Measurements from ENCODE around the gene DUSP1. TPM values are rescaled to one million over a fixed set of nuclear protein-coding genes. Genes with fewer than 3 reads are reported as not detected.

Gene DUSP1
- total RNA-seq, 1 experiment from 2014 or later, result 16.6 TPM

DNA sequence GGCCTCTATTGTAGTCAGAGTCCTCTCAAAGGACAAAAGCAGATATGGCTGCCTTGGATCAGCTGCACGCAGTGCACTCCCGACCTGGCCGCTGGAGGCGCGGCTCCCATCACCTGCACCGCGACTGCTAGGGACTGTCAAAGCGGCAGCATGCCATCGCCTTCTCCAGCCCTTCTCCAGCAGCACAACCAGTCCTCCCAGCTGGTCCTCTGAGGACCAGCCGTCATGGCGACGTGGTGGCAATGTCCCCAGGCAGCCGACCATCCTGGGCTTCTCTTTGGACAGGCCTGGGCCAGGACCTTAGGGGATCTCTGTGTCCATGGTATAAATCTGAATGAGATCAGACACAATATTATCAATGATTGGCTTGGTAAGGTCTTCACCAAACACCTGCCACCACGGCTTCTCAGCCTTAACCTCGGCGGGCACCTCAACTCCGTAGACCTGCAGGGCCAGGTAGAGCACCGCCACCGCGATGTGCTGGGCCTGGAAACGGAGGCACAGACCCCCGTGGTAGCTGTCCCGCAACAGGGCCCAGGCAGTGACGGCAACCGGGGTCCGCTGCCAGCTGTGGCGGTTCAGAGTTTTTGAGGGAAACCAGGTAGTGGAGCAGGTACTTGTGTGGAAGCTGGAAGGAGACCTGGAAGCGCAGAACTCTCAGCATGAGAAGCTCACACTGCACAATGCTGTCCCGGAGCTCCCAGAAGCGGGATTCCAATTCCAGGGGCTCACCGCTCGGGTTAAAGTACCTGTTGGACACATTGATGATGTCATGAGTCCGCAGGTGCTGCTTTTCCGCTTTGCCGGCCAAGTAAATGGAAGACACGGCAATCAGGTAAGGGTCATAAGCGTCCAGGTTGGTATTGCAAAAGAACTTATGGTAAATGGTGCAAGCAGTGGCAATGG, 8.5 kb downstream of the DUSP1 start:
- H3K4me3 ChIP-seq (replicated peaks in 1 of 2; ENCODE audit: low read depth in 1 of 2, low read length in 2 of 2), result no peak overlapping the region
- H3K36me3 ChIP-seq (ENCODE audit: control insufficient read depth in 1 of 2, insufficient read depth in 2 of 2, low read length in 2 of 2), result no peaks in the 10 kb centered on the region
- no peaks in the 10 kb centered on the region for H3K27me3 ChIP-seq (ENCODE audit: insufficient read depth, low read length)
- no peak for DNase-seq (ENCODE audit: low read depth, low spot score)
- TF ChIP-seq, protein P1, sequence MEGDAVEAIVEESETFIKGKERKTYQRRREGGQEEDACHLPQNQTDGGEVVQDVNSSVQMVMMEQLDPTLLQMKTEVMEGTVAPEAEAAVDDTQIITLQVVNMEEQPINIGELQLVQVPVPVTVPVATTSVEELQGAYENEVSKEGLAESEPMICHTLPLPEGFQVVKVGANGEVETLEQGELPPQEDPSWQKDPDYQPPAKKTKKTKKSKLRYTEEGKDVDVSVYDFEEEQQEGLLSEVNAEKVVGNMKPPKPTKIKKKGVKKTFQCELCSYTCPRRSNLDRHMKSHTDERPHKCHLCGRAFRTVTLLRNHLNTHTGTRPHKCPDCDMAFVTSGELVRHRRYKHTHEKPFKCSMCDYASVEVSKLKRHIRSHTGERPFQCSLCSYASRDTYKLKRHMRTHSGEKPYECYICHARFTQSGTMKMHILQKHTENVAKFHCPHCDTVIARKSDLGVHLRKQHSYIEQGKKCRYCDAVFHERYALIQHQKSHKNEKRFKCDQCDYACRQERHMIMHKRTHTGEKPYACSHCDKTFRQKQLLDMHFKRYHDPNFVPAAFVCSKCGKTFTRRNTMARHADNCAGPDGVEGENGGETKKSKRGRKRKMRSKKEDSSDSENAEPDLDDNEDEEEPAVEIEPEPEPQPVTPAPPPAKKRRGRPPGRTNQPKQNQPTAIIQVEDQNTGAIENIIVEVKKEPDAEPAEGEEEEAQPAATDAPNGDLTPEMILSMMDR (IDR thresholded peaks at IDR 0.05 in 2 of 3, conservative IDR thresholded peaks at IDR 0.05 in 1 of 3; ENCODE audit: borderline replicate concordance in 1 of 3, insufficient read depth in 1 of 3, low read depth in 2 of 3, low read length in 2 of 3), result peak in 2 of 3 experiments; percentile 39 to 43; a peak in 3 of 6 replicates
- TF ChIP-seq RAD21 (IDR thresholded peaks at IDR 0.05; ENCODE audit: low read depth), result no peak
- peak; percentile 45 for TF ChIP-seq YY1 (IDR thresholded peaks at IDR 0.05; ENCODE audit: extremely low read depth, insufficient replicate concordance, low read depth, low read length)
- no TSS peak for BruUV-seq (replicated peaks)
- H3K9ac ChIP-seq (ENCODE audit: low read length), result no peak overlapping the region
- no peaks in the 10 kb centered on the region for H3K79me2 ChIP-seq (ENCODE audit: insufficient read depth, low read length)
- H3K9me3 ChIP-seq (ENCODE audit: control insufficient read depth in 1 of 2, insufficient read depth in 1 of 2, low read depth in 1 of 2, low read length in 2 of 2), result 0 out of 4 replicates have a peak, but pooled peaks cover 0 to 4% of the 10 kb centered on the region in 2 experiments
- intact Hi-C loops (cut with micrococcal nuclease), result no loop called here
- peak overlapping the region; percentile 43 for H2AFZ ChIP-seq (ENCODE audit: low read depth, low read length, poor library complexity, severe bottlenecking)
- no peak overlapping the region for H3K27ac ChIP-seq (ENCODE audit: low read depth, low read length)
- peak; percentile 67 for ATAC-seq
- no peak overlapping the region for H3K4me2 ChIP-seq (ENCODE audit: low read length)
- H3K9me2 ChIP-seq (ENCODE audit: insufficient read depth), result no peaks in the 10 kb centered on the region
- POLR2A ChIA-PET, result interaction anchor here (4.2 kb wide), 1 partner anchor 8 kb away, joined by 19 read pairs; the partner anchor contains the start of gene DUSP1
- RAD21 ChIA-PET (ENCODE audit: low non-redundant PET in 1 of 2, low total read pairs in 2 of 2, uncharacterized antibody in 2 of 2, unreplicated experiment in 2 of 2), result no interaction called here
- H4K20me1 ChIP-seq (ENCODE audit: insufficient read depth), result no peaks in the 10 kb centered on the region
- CTCF ChIA-PET, result interaction anchor here (1.8 kb wide), 1 partner anchor 10 kb away, joined by 6 read pairs; no protein-coding TSS in a partner anchor
- peaks cover 19 to 29% of the 10 kb centered on the region in 2 experiments for H3K4me1 ChIP-seq (ENCODE audit: control insufficient read depth in 1 of 2, insufficient read depth in 2 of 2, low read length in 2 of 2)

DNA sequence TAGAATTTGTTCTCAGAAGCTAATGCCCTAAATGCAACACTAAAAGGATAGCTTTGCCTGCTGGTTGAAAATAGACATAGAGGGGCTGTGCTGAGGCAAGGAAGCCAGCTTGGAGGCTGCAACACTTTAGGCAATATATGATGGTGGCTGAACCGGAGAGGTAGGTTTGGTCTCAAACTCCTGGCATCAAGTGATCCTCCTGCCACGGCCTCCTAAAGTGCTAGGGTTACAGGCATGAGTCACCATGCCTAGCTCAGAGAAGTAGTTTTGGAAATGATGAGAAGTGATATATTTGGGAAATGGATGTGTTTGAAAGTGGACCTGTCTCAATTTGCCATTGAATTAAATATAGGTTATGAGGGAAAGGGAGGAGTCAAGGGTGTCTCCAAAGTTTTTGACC, 10.0 kb downstream of the DUSP1 start:
- Histone ChIP-seq H3K4me2 (ENCODE audit: low read length) (no peak overlapping the region), H3K4me3 (replicated peaks in 1 of 2; ENCODE audit: low read depth in 1 of 2, low read length in 2 of 2) (no peak overlapping the region), H4K20me1 (ENCODE audit: insufficient read depth) (no peaks in the 10 kb centered on the region), H2AFZ (ENCODE audit: low read depth, low read length, poor library complexity, severe bottlenecking) (no peak overlapping the region), H3K79me2 (ENCODE audit: insufficient read depth, low read length) (no peaks in the 10 kb centered on the region), H3K27me3 (ENCODE audit: insufficient read depth, low read length) (no peaks in the 10 kb centered on the region), H3K9me2 (ENCODE audit: insufficient read depth) (no peaks in the 10 kb centered on the region), H3K27ac (ENCODE audit: low read depth, low read length) (no peak overlapping the region), H3K9me3 (ENCODE audit: control insufficient read depth in 1 of 2, insufficient read depth in 1 of 2, low read depth in 1 of 2, low read length in 2 of 2) (0 out of 4 replicates have a peak, but pooled peaks cover 0 to 4% of the 10 kb centered on the region in 2 experiments), H3K36me3 (ENCODE audit: control insufficient read depth in 1 of 2, insufficient read depth in 2 of 2, low read length in 2 of 2) (no peaks in the 10 kb centered on the region), H3K9ac (ENCODE audit: low read length) (no peak overlapping the region), H3K4me1 (ENCODE audit: control insufficient read depth in 1 of 2, insufficient read depth in 2 of 2, low read length in 2 of 2) (peaks cover 9 to 20% of the 10 kb centered on the region in 2 experiments)
- TF ChIP-seq SRF (IDR thresholded peaks at IDR 0.05; ENCODE audit: low read depth) (no peak), SP1 (IDR thresholded peaks at IDR 0.05; ENCODE audit: low read depth) (no peak), TCF7L2 (IDR thresholded peaks at IDR 0.05; ENCODE audit: borderline replicate concordance, extremely low read depth, insufficient read depth, insufficient read length) (no peak), YY1 (IDR thresholded peaks at IDR 0.05; ENCODE audit: extremely low read depth, insufficient replicate concordance, low read depth, low read length) (no peak)
- TF ChIP-seq, protein P2, sequence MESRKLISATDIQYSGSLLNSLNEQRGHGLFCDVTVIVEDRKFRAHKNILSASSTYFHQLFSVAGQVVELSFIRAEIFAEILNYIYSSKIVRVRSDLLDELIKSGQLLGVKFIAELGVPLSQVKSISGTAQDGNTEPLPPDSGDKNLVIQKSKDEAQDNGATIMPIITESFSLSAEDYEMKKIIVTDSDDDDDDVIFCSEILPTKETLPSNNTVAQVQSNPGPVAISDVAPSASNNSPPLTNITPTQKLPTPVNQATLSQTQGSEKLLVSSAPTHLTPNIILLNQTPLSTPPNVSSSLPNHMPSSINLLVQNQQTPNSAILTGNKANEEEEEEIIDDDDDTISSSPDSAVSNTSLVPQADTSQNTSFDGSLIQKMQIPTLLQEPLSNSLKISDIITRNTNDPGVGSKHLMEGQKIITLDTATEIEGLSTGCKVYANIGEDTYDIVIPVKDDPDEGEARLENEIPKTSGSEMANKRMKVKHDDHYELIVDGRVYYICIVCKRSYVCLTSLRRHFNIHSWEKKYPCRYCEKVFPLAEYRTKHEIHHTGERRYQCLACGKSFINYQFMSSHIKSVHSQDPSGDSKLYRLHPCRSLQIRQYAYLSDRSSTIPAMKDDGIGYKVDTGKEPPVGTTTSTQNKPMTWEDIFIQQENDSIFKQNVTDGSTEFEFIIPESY (IDR thresholded peaks at IDR 0.05; ENCODE audit: extremely low read depth, insufficient replicate concordance, low read length), result no peak
- TF ChIP-seq, protein P3, sequence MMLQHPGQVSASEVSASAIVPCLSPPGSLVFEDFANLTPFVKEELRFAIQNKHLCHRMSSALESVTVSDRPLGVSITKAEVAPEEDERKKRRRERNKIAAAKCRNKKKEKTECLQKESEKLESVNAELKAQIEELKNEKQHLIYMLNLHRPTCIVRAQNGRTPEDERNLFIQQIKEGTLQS (IDR thresholded peaks at IDR 0.05), result no peak
- CTCF ChIA-PET, result interaction anchor here (1.8 kb wide), 1 partner anchor 11 kb away, joined by 6 read pairs; no protein-coding TSS in a partner anchor
- BruUV-seq (replicated peaks), result no TSS peak
- ATAC-seq, result no peak
- RAD21 ChIA-PET (ENCODE audit: low non-redundant PET in 1 of 2, low total read pairs in 2 of 2, uncharacterized antibody in 2 of 2, unreplicated experiment in 2 of 2), result no interaction called here
- intact Hi-C loops (cut with micrococcal nuclease), result no loop called here
- no peak for DNase-seq (ENCODE audit: low read depth, low spot score)
- POLR2A ChIA-PET, result interaction anchor here (4.2 kb wide), 1 partner anchor 10 kb away, joined by 19 read pairs; the partner anchor contains the start of gene DUSP1

Measured in HCT116 (cell line).